H1 (cell line): ENCODE data around the gene RING1. TPM values are rescaled to one million over a fixed set of nuclear protein-coding genes. Genes with fewer than 3 reads are reported as not detected.

Experiments
- ASH2L ChIP-seq: fragments of 200-600, 300-600 bp; sonication (generic); IDR thresholded peaks from one replicate; pipeline ENCODE4 v1.7.1; 2017; ENCODE audit warnings: low read length
- ATF2 ChIP-seq: IDR thresholded peaks from 2 replicates; pipeline ENCODE4 v1.6.1; 2012; ENCODE audit warnings: low read length, inconsistent platforms
- BACH1 ChIP-seq: IDR thresholded peaks from 2 replicates; pipeline ENCODE4 v1.6.1; 2012; ENCODE audit warnings: low read length, improper control_type of control experiment
- CREB1 ChIP-seq: IDR thresholded peaks from 2 replicates; pipeline ENCODE4 v1.6.1; 2012; ENCODE audit warnings: inconsistent platforms
- E2F6 ChIP-seq: IDR thresholded peaks from 2 replicates; pipeline ENCODE4 v1.6.1; 2012; ENCODE audit warnings: inconsistent platforms
- EP300 ChIP-seq, 2 experiments: IDR thresholded peaks; 1 replicate in 1 of 2; 2 replicates in 1 of 2; pipeline ENCODE4 v1.6.1; 2011 to 2012; ENCODE audit warnings: low read depth in 2 of 2, low read length in 2 of 2, mild to moderate bottlenecking in 2 of 2, borderline replicate concordance in 1 of 2, inconsistent platforms in 1 of 2, moderate library complexity in 1 of 2
- GABPA ChIP-seq: IDR thresholded peaks from 2 replicates; pipeline ENCODE4 v1.6.1; 2011; ENCODE audit warnings: mild to moderate bottlenecking, low read length, moderate library complexity, borderline replicate concordance; ENCODE audit not compliant: insufficient read depth
- GTF2F1 ChIP-seq: IDR thresholded peaks from 2 replicates; pipeline ENCODE4 v1.6.1; 2012; ENCODE audit warnings: low read depth, low read length, improper control_type of control experiment, borderline replicate concordance
- KDM1A ChIP-seq: fragments of 200-600, 300-600 bp; sonication (generic); IDR thresholded peaks from 2 replicates; pipeline ENCODE4 v1.7.1; 2016; ENCODE audit warnings: mild to moderate bottlenecking, low read length, borderline replicate concordance
- KDM4A ChIP-seq: IDR thresholded peaks from one replicate; pipeline ENCODE4 v1.7.1; 2012; ENCODE audit warnings: low read depth, mild to moderate bottlenecking, moderate library complexity, low read length, inconsistent platforms; ENCODE audit not compliant: severe bottlenecking
- NRF1 ChIP-seq: IDR thresholded peaks from 2 replicates; pipeline ENCODE4 v1.6.1; 2011; ENCODE audit warnings: mild to moderate bottlenecking, low read depth, low read length, improper control_type of control experiment
- PHF8 ChIP-seq: fragments of 200-600 bp; sonication (generic); conservative IDR thresholded peaks from 2 replicates; pipeline ENCODE4 v1.7.1; 2012; ENCODE audit warnings: low read depth, mild to moderate bottlenecking, inconsistent platforms, low read length, moderate library complexity
- POLR2A ChIP-seq, 2 experiments: IDR thresholded peaks; 1 replicate in 1 of 2; 2 replicates in 1 of 2; pipeline ENCODE4 v1.6.1; 2011; ENCODE audit warnings: low read depth in 2 of 2, low read length in 2 of 2, mild to moderate bottlenecking in 2 of 2; ENCODE audit errors: control extremely low read depth in 1 of 2
- SIN3A ChIP-seq, 2 experiments: IDR thresholded peaks in 1 of 2; conservative IDR thresholded peaks in 1 of 2; 2 replicates each; pipeline ENCODE4 v1.6.1; 2011 to 2012; ENCODE audit warnings: low read length in 2 of 2, improper control_type of control experiment in 1 of 2, low read depth in 1 of 2, mild to moderate bottlenecking in 1 of 2
- SIRT6 ChIP-seq: IDR thresholded peaks from one replicate; pipeline ENCODE4 v1.7.1; 2012; ENCODE audit warnings: low read length, inconsistent platforms
- SP4 ChIP-seq: IDR thresholded peaks from 2 replicates; pipeline ENCODE4 v1.6.1; 2012; ENCODE audit warnings: low read length, inconsistent platforms
- SRF ChIP-seq: IDR thresholded peaks from 2 replicates; pipeline ENCODE4 v1.6.1; 2011; ENCODE audit warnings: mild to moderate bottlenecking, low read depth, low read length, moderate library complexity
- TEAD4 ChIP-seq: IDR thresholded peaks from 2 replicates; pipeline ENCODE4 v1.6.1; 2012; ENCODE audit warnings: low read depth, low read length, inconsistent platforms, mixed read lengths
- polyA plus RNA-seq, 7 experiments: library from polyadenylated mRNA; depleted of rRNA in 3 of 7; stranded (reverse) in 5 of 7; unstranded in 2 of 7; fragments of >200 nt in 5 of 7; fragments of 200-250 nt in 2 of 7; gene quantifications; 1 replicate in 5 of 7; 2 replicates in 1 of 7; 4 replicates in 1 of 7; pipeline versions ENCODE4 v1.2.1 to v1.2.3, GENCODE V29; 2011 to 2013; ENCODE audit warnings: missing spikeins in 2 of 7, mixed read lengths in 2 of 7
- total RNA-seq: library from RNA; stranded (reverse); fragmentation: NEBNext Ultra II Directional; extraction: Animal tissue kit (Norgen Biotek cat#: 25700); gene quantifications from 2 replicates; pipeline ENCODE4 v1.2.1, GENCODE V29; 2021

The RING1 gene
- total and polyA plus RNA-seq, 2 of the 8 experiments (the other 6 are each of a cell fraction or from before 2014, with no cell fraction given): 16.4 to 26.0 TPM

GRCh38 chr6:33200219-33201146 is 7.8 kb upstream of the RING1 start, which contains the start of the genes RXRB and SLC39A7 (continued):
- TF ChIP-seq E2F6 (peak; percentile 55), SIRT6 (no peak), KDM4A (peak; percentile 85), NRF1 (peak; percentile 93), SP4 (0 out of 2 replicates have a peak, but pooled peaks have one; percentile 38), ASH2L (peak; percentile 89), EP300 (IDR thresholded peaks at IDR 0.05; ENCODE audit: borderline replicate concordance in 1 of 2, low read depth in 2 of 2, low read length in 2 of 2) (0 out of 3 replicates have a peak, but pooled peaks of 1 of the 2 experiments have one; percentile 48), ATF2 (peak; percentile 83), SRF (no peak), CREB1 (peak; percentile 76), SIN3A (conservative IDR thresholded peaks at IDR 0.05 in 1 of 2, IDR thresholded peaks at IDR 0.05 in 1 of 2; ENCODE audit: low read depth in 1 of 2, low read length in 2 of 2) (peak in 1 of 2 experiments; percentile 67; a peak in 1 of 4 replicates), POLR2A (IDR thresholded peaks at IDR 0.05; ENCODE audit: control extremely low read depth in 1 of 2, low read depth in 2 of 2, low read length in 2 of 2) (peak in 1 of 2 experiments; percentile 88; a peak in 2 of 3 replicates), GABPA (no peak), TEAD4 (peak; percentile 40), KDM1A (peak; percentile 67; the same call in 1 of the 2 replicates), BACH1 (no peak), GTF2F1 (no peak), PHF8 (peak; percentile 92)
